Left ventricle myocardium inferior (tissue), 1 donor: Measurements from ENCODE around the gene BACE1. TPM values are rescaled to one million over a fixed set of nuclear protein-coding genes. Genes with fewer than 3 reads are reported as not detected.
"Not testable (repeated sequence)": the region's sequence is repeated elsewhere in the genome, so short reads cannot be mapped to it uniquely, and the experiment has no call there.

Source experiments
- DNase-seq: peaks from one replicate; pipeline ENCODE4 v3.0.0-alpha.2; 2020
- H3K27ac ChIP-seq: fragments of 200-600 bp; replicated peaks from 2 replicates; pipeline ENCODE4 v1.8.0; 2021
- H3K27me3 ChIP-seq: fragments of 200-600 bp; 2 replicates; pipeline ENCODE4 v1.8.0; 2021; ENCODE audit warnings: low read depth
- H3K36me3 ChIP-seq: fragments of 200-600 bp; 2 replicates; pipeline ENCODE4 v1.8.0; 2021
- H3K4me1 ChIP-seq: fragments of 200-600 bp; 2 replicates; pipeline ENCODE4 v1.8.0; 2021
- H3K4me3 ChIP-seq: fragments of 200-600 bp; 2 replicates; pipeline ENCODE4 v1.8.0; 2021; ENCODE audit warnings: mild to moderate bottlenecking, moderate library complexity
- H3K9me3 ChIP-seq: fragments of 200-600 bp; replicated peaks from 2 replicates; pipeline ENCODE4 v1.8.0; 2021
- intact Hi-C: fragments of 100-400 bp; cut with micrococcal nuclease; formaldehyde crosslinking; loops from one replicate; pipeline ENCODE4 v1.11.0; 2022
- total RNA-seq: library from RNA; stranded (reverse); fragmentation: NEBNext Ultra II Directional; extraction: Animal tissue kit (Norgen Biotek cat#: 25700); gene quantifications from one replicate; pipeline ENCODE4 v1.2.1, GENCODE V29; 2021
- TF ChIP-seq, protein P1 (sequence below): fragments of 200-600 bp; IDR thresholded peaks from 2 replicates; pipeline ENCODE4 v1.8.0; 2021; ENCODE audit warnings: antibody characterized with exemption, mild to moderate bottlenecking, borderline replicate concordance
- donor health status: DM: no; HTN: yes; CAD: no; lungs with severe emphysema.

Gene BACE1
- total RNA-seq, 1 donor from 2014 or later = 13.8 TPM

DNA sequence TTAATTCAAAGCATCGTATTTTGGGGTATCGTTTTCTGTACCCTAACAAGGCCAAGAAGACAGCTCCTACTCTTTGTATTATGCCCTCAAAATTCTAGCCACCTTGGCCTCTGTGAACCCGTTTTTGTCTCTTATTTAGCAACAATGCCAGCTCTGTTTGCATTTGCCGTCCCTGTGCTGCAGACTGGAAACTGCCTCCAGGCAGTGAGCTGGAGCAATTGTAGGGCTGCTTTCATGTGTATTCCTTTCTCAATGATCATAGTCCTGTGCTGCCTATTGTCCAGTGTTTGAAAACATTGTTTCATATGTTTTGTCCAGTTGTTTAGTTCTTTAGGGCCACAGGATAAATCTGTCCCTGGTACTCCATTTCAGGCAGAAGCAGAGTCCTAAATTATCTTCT lies 44.8 kb downstream of the BACE1 start:
- Histone ChIP-seq H3K27me3 (no peaks in the 10 kb centered on the region), H3K4me1 (no peaks in the 10 kb centered on the region), H3K9me3 (peaks cover 6% of the 10 kb centered on the region), H3K4me3 (no peak overlapping the region), H3K36me3 (peaks cover 36% of the 10 kb centered on the region), H3K27ac (no peak overlapping the region)
- no peak for DNase-seq
- TF ChIP-seq, protein P1, sequence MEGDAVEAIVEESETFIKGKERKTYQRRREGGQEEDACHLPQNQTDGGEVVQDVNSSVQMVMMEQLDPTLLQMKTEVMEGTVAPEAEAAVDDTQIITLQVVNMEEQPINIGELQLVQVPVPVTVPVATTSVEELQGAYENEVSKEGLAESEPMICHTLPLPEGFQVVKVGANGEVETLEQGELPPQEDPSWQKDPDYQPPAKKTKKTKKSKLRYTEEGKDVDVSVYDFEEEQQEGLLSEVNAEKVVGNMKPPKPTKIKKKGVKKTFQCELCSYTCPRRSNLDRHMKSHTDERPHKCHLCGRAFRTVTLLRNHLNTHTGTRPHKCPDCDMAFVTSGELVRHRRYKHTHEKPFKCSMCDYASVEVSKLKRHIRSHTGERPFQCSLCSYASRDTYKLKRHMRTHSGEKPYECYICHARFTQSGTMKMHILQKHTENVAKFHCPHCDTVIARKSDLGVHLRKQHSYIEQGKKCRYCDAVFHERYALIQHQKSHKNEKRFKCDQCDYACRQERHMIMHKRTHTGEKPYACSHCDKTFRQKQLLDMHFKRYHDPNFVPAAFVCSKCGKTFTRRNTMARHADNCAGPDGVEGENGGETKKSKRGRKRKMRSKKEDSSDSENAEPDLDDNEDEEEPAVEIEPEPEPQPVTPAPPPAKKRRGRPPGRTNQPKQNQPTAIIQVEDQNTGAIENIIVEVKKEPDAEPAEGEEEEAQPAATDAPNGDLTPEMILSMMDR = no peak
- intact Hi-C loops = no loop called here

DNA sequence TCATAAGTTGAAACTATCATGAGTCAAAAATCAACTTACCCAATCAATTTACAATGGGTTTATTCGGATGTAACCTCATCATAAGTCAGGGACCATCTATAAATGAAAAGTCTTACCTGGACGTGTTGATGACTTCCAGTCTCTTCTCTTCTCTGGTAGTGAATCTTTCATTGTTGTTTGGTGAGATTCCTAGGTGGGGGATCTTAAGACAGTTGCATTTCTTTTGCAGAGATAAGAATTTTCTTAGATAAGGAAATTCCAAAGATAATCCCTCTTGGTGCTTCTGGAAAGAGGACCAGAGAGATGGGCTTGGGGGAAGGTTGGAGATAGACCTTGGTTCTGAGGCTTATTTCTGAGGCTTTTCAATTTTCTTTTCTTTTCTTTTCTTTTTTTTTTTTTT lies 46.2 kb downstream of the BACE1 start:
- TF ChIP-seq, protein P1 = no peak
- Histone ChIP-seq H3K4me3 (no peak overlapping the region), H3K9me3 (peaks cover 6% of the 10 kb centered on the region), H3K27ac (no peak overlapping the region), H3K27me3 (no peaks in the 10 kb centered on the region), H3K4me1 (no peaks in the 10 kb centered on the region), H3K36me3 (peaks cover 41% of the 10 kb centered on the region)
- DNase-seq = no peak
- intact Hi-C loops = no loop called here

DNA sequence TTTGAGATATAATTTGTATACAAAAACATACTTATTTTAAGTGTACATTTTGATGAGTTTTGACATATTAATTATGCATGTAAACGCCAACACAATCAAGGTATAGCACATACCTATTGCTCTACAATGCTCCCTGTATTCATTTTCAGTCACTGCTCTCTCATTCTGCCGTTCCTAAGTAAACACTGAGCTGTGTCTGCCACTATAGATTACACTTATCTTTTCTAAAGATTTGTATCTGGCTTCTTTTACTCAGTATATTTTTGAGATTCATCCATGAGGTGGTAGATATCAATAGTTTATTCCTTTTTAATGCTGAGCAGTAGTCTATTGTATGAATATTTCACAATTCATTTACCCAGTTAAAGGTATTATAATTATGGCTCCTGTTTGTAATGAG lies 50.3 kb downstream of the BACE1 start:
- Histone ChIP-seq H3K4me1 (no peaks in the 10 kb centered on the region), H3K36me3 (peaks cover 61% of the 10 kb centered on the region), H3K27me3 (no peaks in the 10 kb centered on the region), H3K9me3 (no peaks in the 10 kb centered on the region), H3K4me3 (no peak overlapping the region), H3K27ac (no peak overlapping the region)
- DNase-seq = no peak
- TF ChIP-seq, protein P1 = no peak
- intact Hi-C loops = no loop called here

DNA sequence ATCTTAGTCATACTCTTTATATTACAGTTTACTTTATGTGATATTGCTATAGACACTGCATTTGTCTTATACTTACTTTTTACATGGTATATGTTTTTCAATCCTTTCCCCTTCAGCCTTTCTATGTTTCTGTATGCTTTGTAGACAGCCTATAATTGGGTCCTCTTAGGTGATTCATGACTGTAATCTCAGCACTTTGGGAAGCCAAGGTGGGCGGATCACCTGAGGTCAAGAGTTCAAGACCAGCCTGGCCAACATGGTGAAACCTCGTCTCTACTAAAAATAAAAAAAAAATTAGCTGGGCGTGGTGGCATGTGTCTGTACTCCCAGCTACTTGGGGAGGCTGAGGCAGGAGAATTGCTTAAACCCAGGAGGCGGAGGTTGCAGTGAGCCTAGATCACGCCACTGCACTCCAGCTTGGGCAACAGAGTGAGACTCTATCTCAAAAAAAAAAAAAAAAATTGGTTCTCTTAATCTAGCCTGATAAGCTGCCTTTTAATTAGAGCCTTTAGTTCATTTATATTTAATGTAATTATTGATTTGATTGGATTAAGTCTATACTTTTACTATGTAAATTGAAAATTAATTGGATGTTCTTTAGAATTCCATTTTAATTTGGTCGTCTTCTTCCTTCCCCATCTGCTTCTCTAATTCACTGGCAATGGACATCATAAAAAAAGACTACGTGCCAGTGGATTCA lies 51.3 kb downstream of the BACE1 start:
- H3K27me3 ChIP-seq, H3K27ac ChIP-seq, intact Hi-C loops, H3K4me3 ChIP-seq, DNase-seq, H3K4me1 ChIP-seq, H3K9me3 ChIP-seq: not testable (repeated sequence)
- peaks cover 69% of the 10 kb centered on the region for H3K36me3 ChIP-seq

DNA sequence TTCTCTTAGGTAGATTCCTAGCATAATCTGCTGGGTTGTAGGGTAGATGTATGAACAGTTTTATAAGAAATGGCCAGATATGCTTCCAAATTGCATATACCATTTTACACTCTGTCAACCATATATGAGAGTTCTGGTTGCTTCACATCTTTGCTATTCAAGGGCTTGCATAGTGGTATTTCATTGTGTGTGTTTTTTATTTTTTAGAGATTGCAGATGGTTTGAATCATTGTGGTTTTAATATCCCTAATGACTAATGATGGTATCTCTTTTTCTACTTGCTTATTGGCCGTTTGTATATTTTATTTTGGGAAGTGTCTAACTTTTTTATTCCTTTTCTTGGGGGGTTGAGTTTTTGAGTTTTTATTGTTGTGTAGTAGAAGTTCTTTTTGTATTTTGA lies 56.6 kb downstream of the BACE1 start:
- intact Hi-C loops = no loop called here
- no peak overlapping the region for H3K27ac ChIP-seq
- TF ChIP-seq, protein P1 = no peak
- H3K27me3 ChIP-seq = no peaks in the 10 kb centered on the region
- DNase-seq = no peak
- peaks cover 66% of the 10 kb centered on the region for H3K36me3 ChIP-seq
- H3K4me1 ChIP-seq = no peaks in the 10 kb centered on the region
- no peaks in the 10 kb centered on the region for H3K9me3 ChIP-seq
- no peak overlapping the region for H3K4me3 ChIP-seq

DNA sequence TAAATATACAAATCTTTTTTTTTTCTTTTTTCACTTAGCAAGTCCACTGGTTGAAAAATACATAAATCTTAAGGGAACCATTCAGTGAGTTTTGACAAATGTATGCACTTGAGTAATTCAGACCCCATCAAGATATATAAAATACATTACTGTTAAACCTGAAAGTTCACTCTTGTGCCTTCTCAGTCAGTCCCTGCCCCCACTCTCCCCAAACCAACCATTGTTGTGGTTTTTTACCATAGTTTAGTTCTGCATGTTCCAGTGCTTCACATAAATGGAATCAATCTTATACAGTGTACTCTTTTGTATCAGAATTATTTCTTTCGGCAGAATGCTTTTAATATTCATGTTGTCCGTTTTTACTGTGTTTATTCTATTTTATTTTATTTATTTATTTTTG lies 57.5 kb downstream of the BACE1 start:
- peaks cover 68% of the 10 kb centered on the region for H3K36me3 ChIP-seq
- DNase-seq = no peak
- H3K9me3 ChIP-seq = no peaks in the 10 kb centered on the region
- H3K27ac ChIP-seq = no peak overlapping the region
- intact Hi-C loops = no loop called here
- TF ChIP-seq, protein P1 = no peak
- no peaks in the 10 kb centered on the region for H3K4me1 ChIP-seq
- no peaks in the 10 kb centered on the region for H3K27me3 ChIP-seq
- no peak overlapping the region for H3K4me3 ChIP-seq
